ENCODE data around the gene PLSCR4. TPM values are rescaled to one million over a fixed set of nuclear protein-coding genes. Genes with fewer than 3 reads are reported as not detected.

The PLSCR4 gene
- total and polyA plus RNA-seq, 11 donors, result 4.0 to 36.3 (median 13.4) TPM

DNA sequence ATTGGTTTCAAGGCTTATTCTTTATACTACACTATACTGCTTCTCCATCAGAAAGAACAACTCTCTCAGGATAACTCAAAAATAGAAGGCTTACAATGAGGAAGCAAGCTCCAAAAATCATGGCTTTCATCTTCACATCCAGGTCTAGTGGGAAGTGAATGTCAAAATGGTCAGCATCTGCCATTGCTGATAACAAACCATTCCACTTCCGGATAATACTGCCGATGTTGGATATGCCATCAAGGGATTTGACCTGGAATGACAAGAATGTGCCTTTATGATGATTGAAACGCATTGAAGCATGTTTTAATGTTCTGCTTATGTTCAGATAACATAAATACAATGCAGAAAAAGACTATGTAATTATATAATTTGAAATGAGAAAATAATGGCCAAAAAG is 55.9 kb downstream of the PLSCR4 start:
- WGBS, 4 donors, result 15 to 28% (median 22%) methylated on average over 3 of the region's 3 CpGs
- DNase-seq (no peak), ATAC-seq (no peak)
- Histone ChIP-seq H3K36me3 (peaks cover 0 to 52% (median 6%) of the 10 kb centered on the region in 9 donors), H3K4me3 (peak overlapping the region in 1 of 12 donors; percentile 7), H3K9me3 (no peaks in the 10 kb centered on the region), H3K27me3 (no peaks in the 10 kb centered on the region), H3K4me1 (peaks cover 0 to 25% (median 7%) of the 10 kb centered on the region in 12 donors), H3K27ac (peak overlapping the region in 1 of 12 donors; percentile 14)
- TF ChIP-seq POLR2A (IDR thresholded peaks at IDR 0.05) (no peak), CTCF (IDR thresholded peaks at IDR 0.05) (no peak)
- intact Hi-C loops (cut with DNase I), result no loop called here

DNA sequence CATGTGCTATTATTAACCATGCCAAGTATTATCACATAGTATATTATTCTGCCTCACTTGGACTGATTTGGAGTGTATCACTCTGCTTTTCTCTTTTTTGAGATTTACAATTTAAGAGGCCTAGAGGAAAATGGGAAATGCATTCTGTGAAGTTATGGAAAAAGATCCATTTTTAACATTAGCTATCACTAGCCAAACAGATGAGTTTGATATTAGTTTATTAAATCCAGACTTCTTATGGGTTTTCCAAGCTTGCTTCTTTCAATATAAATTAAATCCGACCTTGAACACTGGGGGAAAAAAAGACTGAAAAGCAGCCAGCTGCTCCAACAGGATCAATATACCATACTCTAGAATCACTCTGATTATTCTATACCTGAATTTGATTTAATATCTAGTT is 59.9 kb downstream of the PLSCR4 start:
- no peaks in the 10 kb centered on the region for H3K27me3 ChIP-seq
- intact Hi-C loops (cut with DNase I), result loop anchor here in 1 of 10 donors (2.0 kb wide), 1 partner anchor 126 kb away; no protein-coding TSS in a partner anchor
- no peak overlapping the region for H3K4me3 ChIP-seq
- ATAC-seq (no peak), DNase-seq (no peak)
- H3K27ac ChIP-seq, result no peak overlapping the region
- 85 to 96% (median 89%) methylated on average over 1 of the region's 1 CpG for WGBS, 4 donors
- H3K9me3 ChIP-seq, result no peaks in the 10 kb centered on the region
- TF ChIP-seq POLR2A (IDR thresholded peaks at IDR 0.05), result no peak
- TF ChIP-seq CTCF (IDR thresholded peaks at IDR 0.05), result no peak
- H3K36me3 ChIP-seq, result peaks cover 0 to 51% (median 6%) of the 10 kb centered on the region in 9 donors
- peaks cover 0 to 18% (median 6%) of the 10 kb centered on the region in 12 donors for H3K4me1 ChIP-seq

GRCh38 chr3:146189519-146190173 is 61.3 kb downstream of the PLSCR4 start:
- H3K27me3 ChIP-seq, result no peaks in the 10 kb centered on the region
- intact Hi-C loops (cut with DNase I), result loop anchor here in 8 of 10 donors (1.0 to 10.0 kb wide), 8 partner anchors 121 to 415 kb away; no protein-coding TSS in a partner anchor
- 8 to 10% (median 9%) methylated on average over 6 of the region's 6 CpGs for WGBS, 4 donors
- H3K4me1 ChIP-seq, result peaks cover 0 to 5% (median 0%) of the 10 kb centered on the region in 12 donors
- DNase-seq, result peak in 1 of 5 donors; percentile 16
- H3K36me3 ChIP-seq, result peaks cover 0 to 46% (median 6%) of the 10 kb centered on the region in 9 donors
- peak; percentile 61 to 75 (median 72) for ATAC-seq
- no peak overlapping the region for H3K27ac ChIP-seq
- no peak for TF ChIP-seq POLR2A (IDR thresholded peaks at IDR 0.05)
- TF ChIP-seq CTCF (IDR thresholded peaks at IDR 0.05), result peak; percentile 69 to 86 (median 80)
- no peaks in the 10 kb centered on the region for H3K9me3 ChIP-seq
- no peak overlapping the region for H3K4me3 ChIP-seq

GRCh38 chr3:146187334-146187950 is 63.5 kb downstream of the PLSCR4 start:
- TF ChIP-seq POLR2A (IDR thresholded peaks at IDR 0.05) (no peak), CTCF (IDR thresholded peaks at IDR 0.05) (peak; percentile 30 to 72 (median 59))
- no peak for DNase-seq
- no peaks in the 10 kb centered on the region for H3K27me3 ChIP-seq
- peak in 1 of 4 donors; percentile 45 for ATAC-seq
- H3K9me3 ChIP-seq, result no peaks in the 10 kb centered on the region
- intact Hi-C loops (cut with DNase I), result loop anchor here in 8 of 10 donors (2.0 to 10.0 kb wide), 8 partner anchors 120 to 413 kb away; no protein-coding TSS in a partner anchor
- peaks cover 0 to 24% (median 0%) of the 10 kb centered on the region in 9 donors for H3K36me3 ChIP-seq
- no peak overlapping the region for H3K4me3 ChIP-seq
- H3K27ac ChIP-seq, result no peak overlapping the region
- WGBS, 4 donors, result 37 to 45% (median 41%) methylated on average over 2 of the region's 2 CpGs
- H3K4me1 ChIP-seq, result peaks cover 0 to 4% (median 0%) of the 10 kb centered on the region in 12 donors

Data from heart left ventricle (tissue), 16 donors.